Left renal pelvis (tissue), 4 donors: Measurements from ENCODE around the gene CORO2B. TPM values are rescaled to one million over a fixed set of nuclear protein-coding genes. Genes with fewer than 3 reads are reported as not detected.
"Not testable (repeated sequence)": the region's sequence is repeated elsewhere in the genome, so short reads cannot be mapped to it uniquely, and the experiment has no call there.

ENCODE experiments used
- DNase-seq, 4 donors: peaks; one replicate each; pipeline ENCODE4 v3.0.0-alpha.2; 2013; ENCODE audit warnings: low read depth in 4 of 4, low spot score in 3 of 4
- polyA plus RNA-seq, 4 donors: library from polyadenylated mRNA; unstranded; fragments of 120-200 nt; gene quantifications; one replicate each; pipeline ENCODE4 v1.2.1, GENCODE V29; 2013; ENCODE audit not compliant: insufficient read length in 4 of 4

CORO2B gene
- polyA plus RNA-seq, 4 donors, result 5.5 to 25.1 (median 22.6) TPM

DNA sequence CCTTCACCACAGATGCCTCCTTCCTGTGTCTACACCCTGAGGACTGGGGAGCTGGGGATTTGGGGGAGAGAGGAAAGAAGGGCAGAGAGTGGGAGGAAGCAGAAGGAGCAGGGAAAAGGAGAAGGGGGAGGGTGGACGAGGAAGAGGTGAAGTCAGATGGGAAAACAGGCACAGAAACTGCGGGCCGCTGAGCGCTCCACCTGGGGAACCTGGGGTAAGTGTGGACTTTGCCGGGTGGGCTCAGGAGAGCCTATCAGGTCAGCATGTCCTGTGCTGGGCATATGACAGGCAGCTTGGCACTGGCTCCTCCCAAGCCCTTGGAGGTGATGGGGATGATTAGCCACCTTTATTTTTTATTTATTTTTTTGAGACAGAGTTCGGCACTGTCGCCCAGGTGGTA is 62.6 kb downstream of the CORO2B start:
- no peak for DNase-seq

DNA sequence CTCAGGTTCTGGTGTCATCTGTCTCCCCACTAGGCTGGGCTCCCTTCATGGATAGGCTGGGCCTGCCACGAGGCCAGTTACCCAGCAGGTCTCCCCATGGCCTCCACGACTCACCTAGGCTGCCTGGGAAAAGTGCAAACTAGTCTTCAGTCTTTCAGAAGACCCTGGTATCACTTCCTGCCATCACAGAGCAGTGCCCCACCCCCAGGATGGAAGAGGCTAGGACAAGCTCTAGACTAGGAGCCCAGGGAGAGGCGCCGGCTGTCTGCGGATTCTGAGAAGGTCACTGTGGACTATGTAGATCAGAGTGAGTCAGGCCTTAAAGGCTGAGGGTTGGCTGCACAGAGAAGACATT is 63.7 kb downstream of the CORO2B start:
- no peak for DNase-seq

DNA sequence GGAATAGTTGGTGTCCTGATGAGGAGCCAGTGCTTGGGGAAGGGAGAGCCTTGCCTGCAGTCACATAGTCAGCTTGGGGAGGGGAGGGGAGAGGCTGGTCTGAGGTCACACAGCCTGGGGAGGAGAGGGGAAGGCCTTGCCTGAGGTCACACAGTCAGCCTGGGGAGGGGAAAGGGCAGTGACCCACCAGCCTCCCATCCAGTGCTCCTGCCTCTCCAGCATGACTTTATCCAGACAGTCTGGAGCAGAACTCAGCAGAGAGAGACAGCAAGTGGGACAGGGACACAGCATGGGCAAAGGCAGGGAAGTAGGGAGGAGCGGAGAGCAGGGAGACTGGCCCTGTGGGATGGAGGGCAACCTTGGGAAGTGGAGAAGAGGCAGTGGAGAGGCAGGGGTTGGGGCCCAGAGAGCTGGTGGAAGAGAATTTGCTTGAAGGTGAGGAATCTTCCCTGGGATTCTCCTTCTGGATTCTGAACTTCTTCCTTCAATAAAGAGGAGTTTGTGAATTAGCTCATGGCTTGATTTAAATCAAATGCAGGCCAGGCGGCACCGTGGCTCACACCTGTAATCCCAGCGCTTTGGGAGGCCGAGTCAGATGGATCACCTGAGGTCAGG is 64.5 kb downstream of the CORO2B start:
- DNase-seq, result no peak

DNA sequence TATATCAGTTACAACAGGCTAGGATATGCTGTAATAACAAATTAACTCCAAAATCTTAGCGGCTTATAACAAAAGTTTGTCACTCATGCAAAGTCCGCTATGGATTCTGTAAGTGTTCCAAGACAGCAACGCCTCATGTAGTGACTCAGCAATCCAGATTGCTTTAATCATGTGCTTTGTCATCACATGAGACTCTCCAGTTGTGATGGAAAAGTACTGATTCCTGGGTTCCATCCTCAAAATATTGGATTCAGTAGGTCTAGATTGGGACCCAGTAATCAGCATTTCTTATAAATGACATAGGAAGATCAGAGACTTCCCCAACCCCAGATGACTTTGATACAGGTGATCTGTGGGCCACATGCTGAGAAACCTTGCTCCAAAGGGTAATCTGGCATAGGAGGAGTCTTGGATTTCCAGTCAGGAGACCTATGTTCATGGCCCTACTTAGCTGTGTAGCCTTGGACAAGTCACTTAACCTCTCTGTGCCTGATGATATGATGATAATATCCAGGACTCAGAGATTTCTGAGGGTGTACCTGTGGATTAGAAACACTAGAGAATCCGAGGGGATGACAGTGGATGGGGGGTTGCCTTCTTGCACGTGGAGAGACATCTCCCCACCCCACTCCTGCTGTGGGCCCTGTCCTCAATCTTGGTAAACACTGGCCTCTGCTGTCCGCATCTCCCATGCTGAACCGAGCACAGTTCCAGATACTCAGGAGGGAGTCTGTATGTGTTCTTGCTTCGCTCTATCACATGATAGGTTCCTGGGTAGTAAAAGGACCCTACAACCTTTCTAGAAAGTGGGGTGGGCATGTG is 65.5 kb downstream of the CORO2B start:
- DNase-seq, result no peak

DNA sequence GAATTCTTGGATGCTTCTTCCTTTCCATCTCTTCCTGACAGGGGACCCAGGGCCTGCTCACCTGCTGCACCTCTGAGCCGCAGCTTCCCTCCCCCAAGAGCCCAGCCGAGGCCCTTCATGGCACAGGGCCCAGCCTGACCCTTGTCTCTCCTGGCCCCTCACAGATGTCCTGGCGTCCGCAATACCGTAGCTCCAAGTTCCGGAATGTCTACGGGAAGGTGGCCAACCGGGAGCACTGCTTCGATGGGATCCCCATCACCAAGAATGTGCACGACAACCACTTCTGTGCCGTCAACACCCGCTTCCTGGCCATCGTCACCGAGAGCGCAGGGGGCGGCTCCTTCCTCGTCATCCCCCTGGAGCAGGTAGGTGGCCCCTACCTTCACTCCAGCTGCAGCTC is 66.2 kb downstream of the CORO2B start:
- DNase-seq, result no peak

- no peak for DNase-seq
Measured at GRCh38 chr15:68646156-68646555, 67.4 kb downstream of the CORO2B start.

DNA sequence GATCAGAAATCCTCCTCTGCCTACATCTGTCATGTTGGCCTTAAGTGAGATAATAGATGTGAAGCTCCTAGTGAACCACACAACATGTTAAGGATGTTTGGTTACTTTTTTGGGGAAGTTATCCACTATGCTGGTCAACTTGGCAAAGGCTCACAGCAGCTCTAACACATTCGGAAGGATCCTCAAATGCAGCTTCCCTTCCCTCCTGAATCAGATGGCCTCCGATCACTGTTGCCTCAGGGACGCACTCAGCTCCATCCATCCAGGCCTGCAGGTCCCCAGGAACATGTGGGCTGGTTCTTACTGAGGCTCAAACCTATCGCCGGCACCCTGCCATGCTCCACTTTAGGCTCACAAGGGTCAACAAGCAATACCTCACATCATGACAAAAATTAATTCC is 67.9 kb downstream of the CORO2B start:
- no peak for DNase-seq

GRCh38 chr15:68647361-68647760 is 68.6 kb downstream of the CORO2B start:
- DNase-seq, result not testable (repeated sequence)

DNA sequence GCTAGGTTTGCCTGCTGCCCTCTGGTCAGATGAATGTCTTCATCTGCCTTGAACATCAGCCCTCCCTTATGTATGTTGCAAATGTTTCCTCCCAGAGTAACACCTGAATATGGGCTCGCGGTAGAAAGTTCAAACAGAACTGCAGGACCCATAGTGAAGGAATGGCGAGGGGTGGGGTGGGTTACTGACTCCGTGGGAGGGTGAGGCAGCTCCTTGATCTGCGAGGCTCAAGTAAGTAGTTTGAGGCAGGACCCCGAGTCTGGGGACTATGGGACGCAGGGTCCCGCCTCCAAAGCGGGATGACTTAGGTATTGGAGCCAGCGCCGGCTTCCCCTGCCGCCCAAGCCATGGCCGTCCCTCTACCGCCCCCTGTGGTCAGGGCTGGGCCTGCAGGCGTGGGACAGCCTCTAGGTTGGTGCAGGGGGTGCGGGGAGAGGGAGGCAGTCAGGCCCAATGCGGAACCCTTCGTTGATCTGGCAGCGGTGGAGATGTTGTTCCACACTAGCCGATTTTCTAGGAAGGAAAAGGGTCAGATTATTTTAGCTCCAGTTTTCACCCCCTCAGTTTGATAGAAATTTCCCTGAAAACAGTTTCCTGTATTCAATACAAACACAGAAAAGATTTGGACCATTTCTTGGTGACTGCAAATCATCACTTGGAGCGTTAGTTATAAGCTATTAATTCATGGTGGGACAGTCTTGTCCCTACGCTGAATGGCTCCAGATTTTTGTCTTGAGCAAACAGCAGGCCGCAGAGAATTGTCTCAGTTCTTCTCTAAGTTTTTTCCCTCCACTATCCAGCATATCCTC is 72.3 kb downstream of the CORO2B start:
- DNase-seq, result no peak

DNA sequence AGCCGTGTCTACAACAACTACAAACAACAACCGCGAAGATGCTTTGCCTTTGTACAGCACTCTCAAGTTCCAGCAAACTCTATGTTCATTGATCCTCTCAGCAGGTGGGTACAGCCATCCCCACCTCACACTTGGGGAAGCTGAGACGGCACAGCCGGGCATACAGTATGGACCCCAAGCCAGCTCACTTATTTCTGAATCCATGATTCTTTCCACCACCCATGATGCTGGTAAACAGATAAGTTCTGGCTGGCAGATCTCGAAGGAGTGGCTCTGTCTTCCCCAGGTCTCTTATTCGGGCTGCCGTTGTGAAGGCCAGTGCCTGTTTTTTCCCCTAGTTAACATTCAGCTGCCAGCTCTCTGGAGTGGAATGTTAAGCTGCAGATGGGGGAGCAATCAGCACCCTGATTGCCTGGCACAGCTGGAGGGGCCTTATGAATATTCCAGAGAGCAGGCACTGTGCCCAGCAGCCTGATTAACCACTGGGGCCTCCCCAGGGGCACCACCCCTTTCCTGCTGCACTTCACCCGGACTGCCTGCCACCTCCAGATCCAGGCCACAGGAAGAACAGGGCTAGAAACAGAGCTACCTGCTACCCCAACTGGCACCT is 73.2 kb downstream of the CORO2B start:
- no peak for DNase-seq

- no peak for DNase-seq
Measured at GRCh38 chr15:68653031-68653635, 74.3 kb downstream of the CORO2B start.

DNA sequence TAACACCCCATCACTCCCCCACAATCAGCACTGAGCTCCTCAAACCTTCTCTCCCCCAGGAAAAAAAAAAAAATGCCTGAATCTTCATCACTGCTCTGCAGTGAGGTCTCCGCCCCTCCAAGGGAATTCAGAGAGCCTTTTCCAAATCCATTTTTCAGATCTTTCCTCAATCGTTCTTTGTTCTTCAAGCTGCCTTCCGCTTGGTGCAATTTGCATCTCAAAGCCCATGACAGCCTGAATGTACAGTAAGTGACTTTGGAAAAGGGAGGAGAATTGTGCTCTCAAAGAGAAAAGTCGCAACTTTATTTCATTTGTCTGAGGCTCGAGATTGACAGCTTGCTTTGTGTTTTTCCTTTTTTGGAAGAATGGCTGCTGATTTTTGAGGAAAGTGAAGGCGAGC is 75.0 kb downstream of the CORO2B start:
- DNase-seq, result no peak

GRCh38 chr15:68654786-68655560 is 76.2 kb downstream of the CORO2B start:
- no peak for DNase-seq

GRCh38 chr15:68655686-68656437 is 77.1 kb downstream of the CORO2B start:
- DNase-seq, result no peak

DNA sequence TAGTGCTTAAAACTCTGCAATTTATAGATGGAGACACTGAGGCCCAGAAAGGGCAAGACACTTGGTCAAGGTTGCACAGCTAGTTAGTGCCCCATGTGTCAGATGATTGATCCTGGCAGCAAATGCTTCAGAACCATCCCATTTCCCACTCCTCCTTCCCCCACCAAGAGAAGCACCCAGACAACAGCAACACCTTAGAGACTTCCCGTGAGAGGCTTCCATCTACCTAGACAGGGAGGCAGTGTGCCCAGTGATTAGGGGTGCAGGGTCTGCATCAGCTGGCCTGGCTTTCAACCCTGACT is 77.6 kb downstream of the CORO2B start:
- no peak for DNase-seq

GRCh38 chr15:68658151-68658550 is 79.4 kb downstream of the CORO2B start:
- DNase-seq, result no peak

DNA sequence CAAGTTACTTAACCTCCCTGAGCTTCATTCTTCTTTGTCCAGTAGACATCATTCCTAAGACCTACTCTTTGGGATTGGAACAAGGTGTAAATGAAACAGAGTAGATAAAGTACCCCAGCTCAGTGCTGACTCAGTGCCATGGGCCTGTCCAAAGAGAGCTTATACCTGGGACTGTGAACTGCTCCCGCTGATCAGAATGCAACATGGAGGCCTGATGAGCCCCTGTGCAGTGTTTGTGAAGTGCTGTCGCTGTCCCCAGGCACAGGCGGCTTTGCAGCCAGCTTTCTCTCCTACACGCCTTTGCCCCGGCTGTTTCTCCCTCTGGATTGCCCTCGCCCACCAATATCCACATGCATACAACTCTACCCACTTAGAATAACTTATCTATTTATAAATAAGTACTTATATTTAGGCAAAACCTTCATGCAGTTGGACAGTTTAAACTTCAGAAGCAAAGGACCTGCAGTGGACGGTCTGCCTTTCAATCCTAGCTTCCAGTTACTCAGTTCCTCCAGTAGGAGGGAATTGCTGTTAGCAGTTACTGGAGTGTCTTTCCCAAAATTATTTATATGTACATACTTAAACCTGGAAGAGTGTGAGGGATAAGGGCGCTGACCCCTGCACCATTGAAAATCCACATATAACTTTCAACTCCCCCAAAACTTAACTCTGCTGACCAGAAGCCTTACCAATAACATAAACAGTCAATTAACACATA is 80.0 kb downstream of the CORO2B start:
- DNase-seq, result no peak

- DNase-seq, result no peak
Measured at GRCh38 chr15:68663526-68663925, 84.7 kb downstream of the CORO2B start.
